Body of pancreas (tissue), 4 donors: Measurements from ENCODE around the gene OR52L1. TPM values are rescaled to one million over a fixed set of nuclear protein-coding genes. Genes with fewer than 3 reads are reported as not detected.

Experiments used
- ATAC-seq: fragments of 150-250 bp; one replicate; pipeline ENCODE4 v1.9.1; 2016
- DNase-seq, 4 donors: peaks; one replicate each; pipeline ENCODE4 v3.0.0-alpha.2; 2019
- H3K27ac ChIP-seq, 4 donors: fragments of 200-600 bp; sonication (generic); 1 replicate in 3 of 4; 2 replicates in 1 of 4; pipeline versions ENCODE4 v1.5.1 to v1.6.1; 2016 to 2019; ENCODE audit warnings: mild to moderate bottlenecking in 1 of 4, mixed read lengths in 1 of 4, moderate library complexity in 1 of 4
- H3K27me3 ChIP-seq, 2 donors: fragments of 200-600 bp; sonication (generic); one replicate each; pipeline ENCODE4 v1.6.0; 2016; ENCODE audit warnings: mild to moderate bottlenecking in 1 of 2
- H3K36me3 ChIP-seq, 2 donors: fragments of 200-600 bp; sonication (generic); replicated peaks in 1 of 2; 2 replicates each; pipeline ENCODE4 v1.5.1; 2016; ENCODE audit warnings: low read depth in 2 of 2; ENCODE audit not compliant: insufficient read depth in 1 of 2
- H3K4me1 ChIP-seq: fragments of 200-600 bp; sonication (generic); one replicate; pipeline ENCODE4 v1.6.0; 2016
- H3K4me3 ChIP-seq, 2 donors: fragments of 200-600 bp; sonication (generic); 1 replicate in 1 of 2; 2 replicates in 1 of 2; pipeline ENCODE4 v1.5.1; 2016 to 2019
- H3K9me3 ChIP-seq, 3 donors: fragments of 200-600 bp; sonication (generic); 1 replicate in 2 of 3; 2 replicates in 1 of 3; pipeline ENCODE4 v1.5.1; 2016
- CTCF ChIP-seq, 7 experiments: fragments of 450-650 bp in 4 of 7; fragments of 200-600 bp in 3 of 7; sonication (generic) in 3 of 7; IDR thresholded peaks; one replicate each; pipeline ENCODE4 v1.5.1; 2016 to 2019; ENCODE audit warnings: antibody characterized with exemption in 7 of 7
- POLR2A ChIP-seq, 3 donors: fragments of 450-650 bp; IDR thresholded peaks; one replicate each; pipeline ENCODE4 v1.6.1; 2016; ENCODE audit warnings: antibody characterized with exemption in 3 of 3, mild to moderate bottlenecking in 2 of 3
- WGBS, 2 donors: methylation state at CpG; one replicate each; pipeline ENCODE4 v1.1.5; 2017; 5-methylcytosine and 5-hydroxymethylcytosine counted together
- intact Hi-C: fragments of 100-400 bp; cut with DNase I; formaldehyde crosslinking; loops from one replicate; pipeline ENCODE4 v1.15.1; 2023
- total RNA-seq, 2 donors: library from RNA; depleted of rRNA; stranded (reverse); fragments of >200 nt; gene quantifications; one replicate each; pipeline ENCODE4 v1.1.0, GENCODE V29; 2016

The OR52L1 gene
- total RNA-seq, 2 donors from 2014 or later = not detected

DNA sequence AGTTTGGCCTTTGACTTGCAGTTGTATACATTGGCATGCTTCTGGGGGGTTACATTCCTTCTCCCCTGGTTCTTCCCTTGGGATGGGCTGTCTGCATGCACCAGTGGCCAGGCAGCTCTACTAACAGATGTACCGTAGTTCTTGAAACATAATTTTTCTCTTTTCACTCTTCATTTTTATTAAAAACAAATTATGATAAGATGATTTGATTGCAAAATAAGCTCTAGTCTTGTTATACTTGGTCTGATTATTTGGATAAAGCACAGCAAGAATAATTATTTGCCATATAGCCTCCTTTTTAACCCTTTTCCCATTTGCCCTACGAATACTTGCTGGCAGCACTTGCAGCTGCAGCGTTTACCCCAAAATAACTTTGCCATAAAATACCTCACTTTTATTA lies 31.2 kb downstream of the OR52L1 start:
- WGBS, 2 donors = 81 to 86% methylated on average over 3 of the region's 3 CpGs
- H3K36me3 ChIP-seq = no peaks in the 10 kb centered on the region
- no peak for TF ChIP-seq POLR2A (IDR thresholded peaks at IDR 0.05)
- TF ChIP-seq CTCF (IDR thresholded peaks at IDR 0.05) = no peak
- no peak overlapping the region for H3K27ac ChIP-seq
- intact Hi-C loops = no loop called here
- no peaks in the 10 kb centered on the region for H3K27me3 ChIP-seq
- DNase-seq = no peak
- no peaks in the 10 kb centered on the region for H3K4me1 ChIP-seq
- H3K9me3 ChIP-seq = peaks cover 0 to 7% (median 0%) of the 10 kb centered on the region in 3 donors
- no peak overlapping the region for H3K4me3 ChIP-seq
- no peak for ATAC-seq

- no peaks in the 10 kb centered on the region for H3K9me3 ChIP-seq
- no peaks in the 10 kb centered on the region for H3K4me1 ChIP-seq
- no peaks in the 10 kb centered on the region for H3K36me3 ChIP-seq
- ATAC-seq (no peak), DNase-seq (no peak)
- intact Hi-C loops = no loop called here
- TF ChIP-seq CTCF (IDR thresholded peaks at IDR 0.05) (no peak), POLR2A (IDR thresholded peaks at IDR 0.05) (no peak)
- no peak within 1 kb of the TSS for H3K27ac ChIP-seq
- no peaks in the 10 kb centered on the region for H3K27me3 ChIP-seq
- no peak within 1 kb of the TSS for H3K4me3 ChIP-seq
- WGBS, 2 donors = 68 to 77% methylated on average over 3 of the region's 3 CpGs
Observed at GRCh38 chr11:5941951-5942350, 44.8 kb downstream of the OR52L1 start, which contains the start of gene OR56A3. Gene OR56A3 (plus strand): TSS chr11:5942251. CDS start chr11:5947347, 5,096 bp downstream.

GRCh38 chr11:5940748-5941147 lies 46.0 kb downstream of the OR52L1 start:
- Histone ChIP-seq H3K27ac (no peak overlapping the region), H3K4me3 (no peak overlapping the region), H3K36me3 (no peaks in the 10 kb centered on the region), H3K27me3 (no peaks in the 10 kb centered on the region), H3K9me3 (no peaks in the 10 kb centered on the region), H3K4me1 (no peaks in the 10 kb centered on the region)
- TF ChIP-seq POLR2A (IDR thresholded peaks at IDR 0.05) (no peak), CTCF (IDR thresholded peaks at IDR 0.05) (no peak)
- whole genome bisulfite sequencing, 2 donors = 94 to 96% methylated on average over 2 of the region's 2 CpGs
- intact Hi-C loops = no loop called here
- DNase-seq (no peak), ATAC-seq (no peak)

DNA sequence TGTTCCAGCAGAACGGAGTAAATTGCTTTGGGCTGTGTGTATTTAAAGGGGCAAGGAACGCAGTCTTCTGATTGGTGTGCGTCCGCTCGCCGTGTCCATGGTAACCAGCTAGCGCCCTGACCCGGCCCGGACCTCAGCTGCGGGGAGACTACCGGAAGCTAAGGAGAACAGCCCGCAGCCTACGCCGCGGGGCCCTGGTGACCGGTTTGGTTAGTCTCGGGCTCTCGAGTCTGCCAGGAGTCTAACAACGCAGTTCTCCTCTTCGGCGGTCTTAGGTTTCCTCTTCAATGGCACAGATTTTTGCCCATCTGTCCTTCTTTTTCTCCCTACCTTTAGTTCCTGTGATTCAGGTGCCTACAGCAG lies 48.2 kb downstream of the OR52L1 start:
- DNase-seq (no peak), ATAC-seq (no peak)

More for the DNA sequence above, 48.2 kb downstream of the OR52L1 start:
- no peaks in the 10 kb centered on the region for H3K27me3 ChIP-seq
- no peaks in the 10 kb centered on the region for H3K4me1 ChIP-seq
- no peak overlapping the region for H3K4me3 ChIP-seq
- intact Hi-C loops = no loop called here
- 77 to 78% methylated on average over 17 to 21 of the region's 21 CpGs for WGBS, 2 donors
- H3K36me3 ChIP-seq = no peaks in the 10 kb centered on the region
- H3K9me3 ChIP-seq = no peaks in the 10 kb centered on the region
- TF ChIP-seq POLR2A (IDR thresholded peaks at IDR 0.05) (no peak), CTCF (IDR thresholded peaks at IDR 0.05) (no peak)
- no peak overlapping the region for H3K27ac ChIP-seq
